ENCODE data around the gene SETD2.

DNA sequence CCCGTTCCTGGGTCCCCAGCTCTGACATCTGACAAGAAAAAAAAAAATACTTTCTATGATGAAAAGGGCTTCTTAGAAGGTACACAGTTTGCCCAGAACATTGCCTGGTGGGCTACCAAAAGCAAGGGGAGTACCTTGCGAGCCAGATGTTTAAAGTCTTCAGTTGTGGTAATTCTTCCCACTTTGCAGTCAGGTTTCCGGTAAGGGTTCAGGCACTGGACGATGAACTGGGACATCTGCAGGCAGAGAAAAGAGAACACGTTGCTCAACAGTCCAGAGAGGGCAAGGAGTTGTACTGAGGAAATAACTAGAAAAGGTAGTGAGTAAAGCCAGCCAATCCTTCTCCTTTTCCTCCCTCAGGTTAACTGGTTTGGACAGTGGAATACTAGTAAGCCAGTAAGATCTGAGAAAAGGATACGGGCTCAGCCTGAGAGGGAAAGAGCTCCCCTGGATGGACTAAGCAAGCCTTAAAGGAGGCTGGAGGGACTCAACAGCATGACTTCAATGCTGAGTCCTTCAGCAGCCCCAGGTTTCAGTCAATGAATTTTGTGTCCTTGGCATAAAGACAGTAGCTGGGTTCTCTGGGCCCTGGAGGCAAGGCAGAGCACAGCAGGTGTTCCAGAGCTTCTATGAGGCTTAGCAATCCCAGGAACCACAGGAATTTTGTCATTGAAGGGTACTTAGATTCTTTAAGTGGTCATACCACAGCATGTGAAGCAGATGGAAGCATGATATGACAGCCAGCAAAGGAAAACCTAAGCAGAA, 146.2 kb downstream of the SETD2 start:
- TF ChIP-seq, protein P1, sequence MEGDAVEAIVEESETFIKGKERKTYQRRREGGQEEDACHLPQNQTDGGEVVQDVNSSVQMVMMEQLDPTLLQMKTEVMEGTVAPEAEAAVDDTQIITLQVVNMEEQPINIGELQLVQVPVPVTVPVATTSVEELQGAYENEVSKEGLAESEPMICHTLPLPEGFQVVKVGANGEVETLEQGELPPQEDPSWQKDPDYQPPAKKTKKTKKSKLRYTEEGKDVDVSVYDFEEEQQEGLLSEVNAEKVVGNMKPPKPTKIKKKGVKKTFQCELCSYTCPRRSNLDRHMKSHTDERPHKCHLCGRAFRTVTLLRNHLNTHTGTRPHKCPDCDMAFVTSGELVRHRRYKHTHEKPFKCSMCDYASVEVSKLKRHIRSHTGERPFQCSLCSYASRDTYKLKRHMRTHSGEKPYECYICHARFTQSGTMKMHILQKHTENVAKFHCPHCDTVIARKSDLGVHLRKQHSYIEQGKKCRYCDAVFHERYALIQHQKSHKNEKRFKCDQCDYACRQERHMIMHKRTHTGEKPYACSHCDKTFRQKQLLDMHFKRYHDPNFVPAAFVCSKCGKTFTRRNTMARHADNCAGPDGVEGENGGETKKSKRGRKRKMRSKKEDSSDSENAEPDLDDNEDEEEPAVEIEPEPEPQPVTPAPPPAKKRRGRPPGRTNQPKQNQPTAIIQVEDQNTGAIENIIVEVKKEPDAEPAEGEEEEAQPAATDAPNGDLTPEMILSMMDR (IDR thresholded peaks at IDR 0.05; ENCODE audit: low read depth, low read length) = no peak
- no peak for TF ChIP-seq EZH2phosphoT487 (IDR thresholded peaks at IDR 0.05; ENCODE audit: low read depth)
